Measurements from ENCODE around the gene CETN3. TPM values are rescaled to one million over a fixed set of nuclear protein-coding genes. Genes with fewer than 3 reads are reported as not detected.

The CETN3 gene
- total and polyA plus RNA-seq, 2 experiments from 2014 or later = 9.5 to 29.8 TPM

DNA sequence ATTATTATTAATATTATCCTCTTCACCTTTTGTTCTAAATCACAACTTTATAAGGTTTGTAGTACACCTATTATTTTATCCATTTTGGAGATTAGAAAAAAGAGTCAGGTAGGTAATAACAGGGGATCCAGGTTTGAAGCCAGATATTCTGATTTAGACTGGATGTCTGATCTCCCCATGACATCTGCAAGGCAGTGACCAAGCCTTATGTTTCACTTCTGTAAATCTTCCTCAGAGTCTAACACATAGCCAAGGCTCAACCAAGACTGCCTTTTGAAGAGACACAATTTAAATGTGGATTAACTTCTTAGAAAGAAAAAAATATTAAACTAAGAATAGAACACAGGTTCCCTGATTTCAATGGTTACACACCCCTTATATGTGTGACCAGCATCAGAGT, 44.2 kb downstream of the CETN3 start:
- no peak for DNase-seq
- no peak overlapping the region for H3K9ac ChIP-seq
- TF ChIP-seq EZH2phosphoT487 (IDR thresholded peaks at IDR 0.05; ENCODE audit: insufficient read depth, low read depth) = no peak
- no peak for TF ChIP-seq EZH2 (IDR thresholded peaks at IDR 0.05; ENCODE audit: insufficient read depth, poor library complexity, severe bottlenecking)
- no peak overlapping the region for H3K4me3 ChIP-seq
- H3K27ac ChIP-seq = no peak overlapping the region
- no peaks in the 10 kb centered on the region for H3F3A ChIP-seq (ENCODE audit: insufficient read depth)
- H4K20me1 ChIP-seq (ENCODE audit: insufficient read depth) = no peaks in the 10 kb centered on the region
- H3K27me3 ChIP-seq (replicated peaks; ENCODE audit: insufficient read depth) = no peaks in the 10 kb centered on the region
- no peaks in the 10 kb centered on the region for H3K9me3 ChIP-seq (ENCODE audit: low read depth)
- H3K4me2 ChIP-seq (ENCODE audit: unreplicated experiment) = no peak overlapping the region
- no peaks in the 10 kb centered on the region for H3K9me2 ChIP-seq (ENCODE audit: insufficient read depth)
- in situ Hi-C loops (cut with MboI) = no loop called here
- no peaks in the 10 kb centered on the region for H3K36me3 ChIP-seq (ENCODE audit: low read depth)
- H3K79me2 ChIP-seq (ENCODE audit: insufficient read depth) = no peaks in the 10 kb centered on the region
- H3K4me1 ChIP-seq (ENCODE audit: insufficient read depth) = no peaks in the 10 kb centered on the region
- no peak overlapping the region for H2AFZ ChIP-seq

DNA sequence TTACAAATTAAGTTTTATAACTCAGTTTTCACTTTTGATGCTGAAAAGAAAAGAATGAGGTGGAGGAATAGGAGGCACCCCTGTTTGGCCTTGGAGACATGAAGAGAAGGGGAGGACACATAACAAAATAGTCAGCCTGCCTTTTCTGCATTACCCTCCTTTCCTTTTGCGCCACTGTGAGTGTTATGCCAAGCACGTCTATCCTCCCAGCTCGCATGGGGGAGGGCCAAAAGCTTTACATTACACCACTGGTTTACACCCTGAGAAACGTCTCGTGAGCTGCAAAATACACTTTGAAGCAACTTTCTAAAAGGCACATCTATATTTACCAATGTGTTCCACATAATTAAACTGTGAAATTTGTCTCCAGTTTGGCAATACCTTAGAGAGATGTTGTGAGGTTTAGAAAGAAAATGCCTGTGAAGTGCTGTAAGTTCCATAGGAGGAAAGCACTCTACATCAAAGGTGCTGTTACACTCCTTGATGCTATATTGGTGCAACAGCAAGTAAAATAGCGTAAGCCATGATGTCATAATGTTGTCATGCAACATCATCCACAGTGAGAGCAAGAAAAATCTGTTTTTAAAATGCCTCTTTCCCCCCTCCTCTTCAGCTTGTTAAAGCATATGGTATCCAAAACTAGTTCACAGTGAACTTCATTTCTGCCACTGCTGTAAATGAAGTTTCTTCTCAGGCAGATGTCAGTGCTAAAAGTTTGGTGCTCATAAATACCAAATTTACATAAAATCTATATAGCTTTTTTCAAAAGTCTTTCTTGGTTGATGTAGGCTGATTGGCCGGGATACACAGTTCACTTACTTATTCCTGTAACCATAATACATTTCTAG, 50.3 kb downstream of the CETN3 start:
- Histone ChIP-seq H3K79me2 (ENCODE audit: insufficient read depth) (no peaks in the 10 kb centered on the region), H4K20me1 (ENCODE audit: insufficient read depth) (no peaks in the 10 kb centered on the region), H3K9me3 (ENCODE audit: low read depth) (no peaks in the 10 kb centered on the region), H3K36me3 (ENCODE audit: low read depth) (no peaks in the 10 kb centered on the region), H3K4me3 (no peak overlapping the region), H3K4me1 (ENCODE audit: insufficient read depth) (no peaks in the 10 kb centered on the region), H3K9ac (no peak overlapping the region), H3K9me2 (ENCODE audit: insufficient read depth) (no peaks in the 10 kb centered on the region), H3F3A (ENCODE audit: insufficient read depth) (no peaks in the 10 kb centered on the region), H3K27me3 (replicated peaks; ENCODE audit: insufficient read depth) (no peaks in the 10 kb centered on the region; the same call in 1 of the 2 replicates), H3K4me2 (ENCODE audit: unreplicated experiment) (no peak overlapping the region), H3K27ac (no peak overlapping the region), H2AFZ (no peak overlapping the region)
- WGBS, 2 experiments (ENCODE audit: low coverage in 1 of 2, low lambda C conversion rate in 2 of 2, missing lambda C conversion rate in 2 of 2) = 55 to 58% methylated on average over 7 of the region's 7 CpGs
- in situ Hi-C loops (cut with MboI) = no loop called here
- TF ChIP-seq EZH2phosphoT487 (IDR thresholded peaks at IDR 0.05; ENCODE audit: insufficient read depth, low read depth) = no peak
- no peak for TF ChIP-seq EZH2 (IDR thresholded peaks at IDR 0.05; ENCODE audit: insufficient read depth, poor library complexity, severe bottlenecking)
- no peak for DNase-seq

DNA sequence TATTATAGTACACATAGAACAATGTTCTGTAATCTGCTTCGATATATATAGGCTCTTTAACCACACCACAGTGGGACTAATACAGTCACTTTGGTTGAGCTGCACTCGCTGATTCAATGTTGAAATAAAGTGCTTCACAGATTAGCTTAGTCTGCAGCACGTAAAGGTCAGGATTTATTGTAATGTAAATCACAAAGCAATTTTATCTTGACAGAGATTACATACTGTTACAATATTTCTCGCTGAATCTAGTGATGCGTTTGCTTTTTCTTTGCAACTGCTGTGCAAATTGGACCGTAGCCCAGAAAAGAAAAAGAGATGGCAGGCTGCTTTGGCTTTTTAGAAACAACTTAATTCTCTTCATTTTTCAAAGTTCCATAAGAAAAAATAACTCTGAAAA, 52.9 kb downstream of the CETN3 start:
- Histone ChIP-seq H3K36me3 (ENCODE audit: low read depth) (no peaks in the 10 kb centered on the region), H3K4me1 (ENCODE audit: insufficient read depth) (no peaks in the 10 kb centered on the region), H4K20me1 (ENCODE audit: insufficient read depth) (no peaks in the 10 kb centered on the region), H2AFZ (no peak overlapping the region), H3K9ac (no peak overlapping the region), H3K27me3 (replicated peaks; ENCODE audit: insufficient read depth) (no peaks in the 10 kb centered on the region; the same call in 1 of the 2 replicates), H3K9me3 (ENCODE audit: low read depth) (no peaks in the 10 kb centered on the region), H3K9me2 (ENCODE audit: insufficient read depth) (no peaks in the 10 kb centered on the region), H3K27ac (no peak overlapping the region), H3K4me2 (ENCODE audit: unreplicated experiment) (no peak overlapping the region), H3K4me3 (no peak overlapping the region), H3K79me2 (ENCODE audit: insufficient read depth) (no peaks in the 10 kb centered on the region), H3F3A (ENCODE audit: insufficient read depth) (no peaks in the 10 kb centered on the region)
- WGBS, 2 experiments (ENCODE audit: low coverage in 1 of 2, low lambda C conversion rate in 2 of 2, missing lambda C conversion rate in 2 of 2) = 3 to 5% methylated on average over 6 of the region's 6 CpGs
- TF ChIP-seq EZH2 (IDR thresholded peaks at IDR 0.05; ENCODE audit: insufficient read depth, poor library complexity, severe bottlenecking) (no peak), EZH2phosphoT487 (IDR thresholded peaks at IDR 0.05; ENCODE audit: insufficient read depth, low read depth) (no peak)
- in situ Hi-C loops (cut with MboI) = no loop called here
- DNase-seq = peak; percentile 15

DNA sequence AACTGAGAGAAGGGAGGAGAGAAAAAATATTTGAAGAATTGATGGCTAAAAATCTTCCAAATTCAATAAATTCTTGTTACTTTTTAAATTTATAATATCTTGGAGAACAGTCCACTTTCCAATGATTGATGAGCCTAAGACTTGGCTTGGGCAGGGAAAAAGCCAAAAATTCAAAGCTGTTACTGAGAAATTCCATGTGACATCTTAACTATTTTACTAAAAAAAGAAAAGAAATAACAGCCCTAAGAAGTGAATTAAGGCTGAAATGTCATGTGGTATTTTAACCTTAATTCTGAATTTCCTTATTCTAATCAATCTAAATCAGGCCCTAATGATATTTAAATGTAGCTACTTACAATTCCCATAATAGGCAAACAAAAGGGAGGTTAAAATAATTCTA, 53.4 kb downstream of the CETN3 start:
- Histone ChIP-seq H3K9ac (no peak overlapping the region), H3K36me3 (ENCODE audit: low read depth) (no peaks in the 10 kb centered on the region), H2AFZ (no peak overlapping the region), H3K27me3 (replicated peaks; ENCODE audit: insufficient read depth) (no peaks in the 10 kb centered on the region; the same call in 1 of the 2 replicates), H3K4me1 (ENCODE audit: insufficient read depth) (no peaks in the 10 kb centered on the region), H3K27ac (no peak overlapping the region), H3K4me3 (no peak overlapping the region), H3F3A (ENCODE audit: insufficient read depth) (no peaks in the 10 kb centered on the region), H3K79me2 (ENCODE audit: insufficient read depth) (no peaks in the 10 kb centered on the region), H4K20me1 (ENCODE audit: insufficient read depth) (no peaks in the 10 kb centered on the region), H3K9me3 (ENCODE audit: low read depth) (no peaks in the 10 kb centered on the region), H3K9me2 (ENCODE audit: insufficient read depth) (no peaks in the 10 kb centered on the region), H3K4me2 (ENCODE audit: unreplicated experiment) (no peak overlapping the region)
- in situ Hi-C loops (cut with MboI) = no loop called here
- no peak for DNase-seq
- TF ChIP-seq EZH2phosphoT487 (IDR thresholded peaks at IDR 0.05; ENCODE audit: insufficient read depth, low read depth) (no peak), EZH2 (IDR thresholded peaks at IDR 0.05; ENCODE audit: insufficient read depth, poor library complexity, severe bottlenecking) (no peak)
